Liver (tissue), 3 donors: ENCODE results near the gene TAF8.
A peak's percentile ranks its signal among the peaks of the same experiment; 100 is the strongest.

ENCODE experiments used
- GABPA ChIP-seq, 2 donors: IDR thresholded peaks in 1 of 2; conservative IDR thresholded peaks in 1 of 2; 2 replicates each; pipeline ENCODE4 v1.6.1; 2016; ENCODE audit warnings: antibody characterized with exemption in 2 of 2, mild to moderate bottlenecking in 1 of 2, moderate library complexity in 1 of 2
- JUND ChIP-seq, 2 donors: IDR thresholded peaks; 2 replicates each; pipeline ENCODE4 v1.6.1; 2016; ENCODE audit warnings: antibody characterized with exemption in 2 of 2
- RAD21 ChIP-seq, 2 donors: IDR thresholded peaks; 2 replicates each; pipeline ENCODE4 v1.6.1; 2016; ENCODE audit warnings: antibody characterized with exemption in 2 of 2, mild to moderate bottlenecking in 2 of 2
- TF ChIP-seq, protein P1 (sequence below): fragments of 150-350 bp; IDR thresholded peaks from 2 replicates; pipeline ENCODE4 v1.5.1; 2017; ENCODE audit warnings: improper control_type of control experiment, low read depth, low read length; ENCODE audit not compliant: missing input control
- TF ChIP-seq, protein P2 (sequence below): IDR thresholded peaks from 2 replicates; pipeline ENCODE4 v1.6.1; 2016; ENCODE audit warnings: antibody characterized with exemption
- TF ChIP-seq, protein P3 (sequence below): IDR thresholded peaks from 2 replicates; pipeline ENCODE4 v1.6.1; 2016; ENCODE audit warnings: antibody characterized with exemption
- TF ChIP-seq, protein P4 (sequence below): IDR thresholded peaks from 2 replicates; pipeline ENCODE4 v1.6.1; 2016; ENCODE audit warnings: antibody characterized with exemption, mild to moderate bottlenecking
- donor health status: healthy.
- donor health status: healthy.

DNA sequence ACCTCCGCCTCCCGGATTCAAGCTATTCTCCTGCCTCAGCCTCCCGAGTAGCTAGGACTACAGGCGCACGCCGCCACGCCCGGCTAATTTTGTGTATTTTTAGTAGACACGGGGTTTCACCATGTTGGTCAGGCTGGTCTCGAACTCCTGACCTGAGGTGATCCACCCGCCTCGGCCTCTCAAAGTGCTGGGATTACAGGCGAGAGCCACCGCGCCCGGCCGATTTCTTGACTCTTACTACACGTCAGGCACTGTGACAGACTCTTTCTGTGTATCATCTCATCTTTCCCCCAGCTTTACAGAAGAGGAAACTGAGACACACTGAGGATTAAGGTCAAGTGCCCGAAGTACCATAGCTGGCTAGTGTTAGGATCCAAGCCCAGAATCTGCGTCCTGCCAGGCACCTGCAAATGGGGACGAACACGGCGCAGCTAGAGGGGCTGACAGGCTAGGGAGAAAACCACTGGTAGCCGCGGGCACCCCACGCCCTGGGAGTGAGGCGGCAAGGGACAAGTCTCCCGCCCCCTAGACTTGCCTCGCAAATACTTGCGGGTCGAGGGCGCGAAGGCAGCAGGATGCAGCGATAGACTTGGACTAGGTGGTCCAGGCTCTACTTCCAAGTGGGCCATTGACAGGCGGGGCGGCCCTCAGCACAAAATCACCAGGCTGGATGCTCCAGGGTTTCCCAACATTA is 1.1 kb upstream of the TAF8 start:
- TF ChIP-seq, protein P1, sequence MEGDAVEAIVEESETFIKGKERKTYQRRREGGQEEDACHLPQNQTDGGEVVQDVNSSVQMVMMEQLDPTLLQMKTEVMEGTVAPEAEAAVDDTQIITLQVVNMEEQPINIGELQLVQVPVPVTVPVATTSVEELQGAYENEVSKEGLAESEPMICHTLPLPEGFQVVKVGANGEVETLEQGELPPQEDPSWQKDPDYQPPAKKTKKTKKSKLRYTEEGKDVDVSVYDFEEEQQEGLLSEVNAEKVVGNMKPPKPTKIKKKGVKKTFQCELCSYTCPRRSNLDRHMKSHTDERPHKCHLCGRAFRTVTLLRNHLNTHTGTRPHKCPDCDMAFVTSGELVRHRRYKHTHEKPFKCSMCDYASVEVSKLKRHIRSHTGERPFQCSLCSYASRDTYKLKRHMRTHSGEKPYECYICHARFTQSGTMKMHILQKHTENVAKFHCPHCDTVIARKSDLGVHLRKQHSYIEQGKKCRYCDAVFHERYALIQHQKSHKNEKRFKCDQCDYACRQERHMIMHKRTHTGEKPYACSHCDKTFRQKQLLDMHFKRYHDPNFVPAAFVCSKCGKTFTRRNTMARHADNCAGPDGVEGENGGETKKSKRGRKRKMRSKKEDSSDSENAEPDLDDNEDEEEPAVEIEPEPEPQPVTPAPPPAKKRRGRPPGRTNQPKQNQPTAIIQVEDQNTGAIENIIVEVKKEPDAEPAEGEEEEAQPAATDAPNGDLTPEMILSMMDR = no peak
- TF ChIP-seq JUND (IDR thresholded peaks at IDR 0.05) = no peak
- no peak for TF ChIP-seq RAD21 (IDR thresholded peaks at IDR 0.05)
- no peak for TF ChIP-seq GABPA (IDR thresholded peaks at IDR 0.05 in 1 of 2, conservative IDR thresholded peaks at IDR 0.05 in 1 of 2)
- TF ChIP-seq, protein P2, sequence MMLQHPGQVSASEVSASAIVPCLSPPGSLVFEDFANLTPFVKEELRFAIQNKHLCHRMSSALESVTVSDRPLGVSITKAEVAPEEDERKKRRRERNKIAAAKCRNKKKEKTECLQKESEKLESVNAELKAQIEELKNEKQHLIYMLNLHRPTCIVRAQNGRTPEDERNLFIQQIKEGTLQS = no peak
- TF ChIP-seq, protein P3, sequence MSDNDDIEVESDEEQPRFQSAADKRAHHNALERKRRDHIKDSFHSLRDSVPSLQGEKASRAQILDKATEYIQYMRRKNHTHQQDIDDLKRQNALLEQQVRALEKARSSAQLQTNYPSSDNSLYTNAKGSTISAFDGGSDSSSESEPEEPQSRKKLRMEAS = peak; percentile 1
- TF ChIP-seq, protein P4, sequence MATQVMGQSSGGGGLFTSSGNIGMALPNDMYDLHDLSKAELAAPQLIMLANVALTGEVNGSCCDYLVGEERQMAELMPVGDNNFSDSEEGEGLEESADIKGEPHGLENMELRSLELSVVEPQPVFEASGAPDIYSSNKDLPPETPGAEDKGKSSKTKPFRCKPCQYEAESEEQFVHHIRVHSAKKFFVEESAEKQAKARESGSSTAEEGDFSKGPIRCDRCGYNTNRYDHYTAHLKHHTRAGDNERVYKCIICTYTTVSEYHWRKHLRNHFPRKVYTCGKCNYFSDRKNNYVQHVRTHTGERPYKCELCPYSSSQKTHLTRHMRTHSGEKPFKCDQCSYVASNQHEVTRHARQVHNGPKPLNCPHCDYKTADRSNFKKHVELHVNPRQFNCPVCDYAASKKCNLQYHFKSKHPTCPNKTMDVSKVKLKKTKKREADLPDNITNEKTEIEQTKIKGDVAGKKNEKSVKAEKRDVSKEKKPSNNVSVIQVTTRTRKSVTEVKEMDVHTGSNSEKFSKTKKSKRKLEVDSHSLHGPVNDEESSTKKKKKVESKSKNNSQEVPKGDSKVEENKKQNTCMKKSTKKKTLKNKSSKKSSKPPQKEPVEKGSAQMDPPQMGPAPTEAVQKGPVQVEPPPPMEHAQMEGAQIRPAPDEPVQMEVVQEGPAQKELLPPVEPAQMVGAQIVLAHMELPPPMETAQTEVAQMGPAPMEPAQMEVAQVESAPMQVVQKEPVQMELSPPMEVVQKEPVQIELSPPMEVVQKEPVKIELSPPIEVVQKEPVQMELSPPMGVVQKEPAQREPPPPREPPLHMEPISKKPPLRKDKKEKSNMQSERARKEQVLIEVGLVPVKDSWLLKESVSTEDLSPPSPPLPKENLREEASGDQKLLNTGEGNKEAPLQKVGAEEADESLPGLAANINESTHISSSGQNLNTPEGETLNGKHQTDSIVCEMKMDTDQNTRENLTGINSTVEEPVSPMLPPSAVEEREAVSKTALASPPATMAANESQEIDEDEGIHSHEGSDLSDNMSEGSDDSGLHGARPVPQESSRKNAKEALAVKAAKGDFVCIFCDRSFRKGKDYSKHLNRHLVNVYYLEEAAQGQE = no peak
